PC-9 (cell line): Measurements from ENCODE around the gene PLEKHJ1.

Source experiments
- EZH2 ChIP-seq: fragments of 200-600 bp; sonication (generic); IDR thresholded peaks from 2 replicates; pipeline ENCODE4 v1.8.0; 2017; ENCODE audit warnings: antibody characterized with exemption, low read depth
- TF ChIP-seq, protein P1 (sequence below): fragments of 200-600 bp; sonication (generic); conservative IDR thresholded peaks from 2 replicates; pipeline ENCODE4 v1.6.1; 2017; ENCODE audit warnings: mixed run types, antibody characterized with exemption, mild to moderate bottlenecking, moderate library complexity

DNA sequence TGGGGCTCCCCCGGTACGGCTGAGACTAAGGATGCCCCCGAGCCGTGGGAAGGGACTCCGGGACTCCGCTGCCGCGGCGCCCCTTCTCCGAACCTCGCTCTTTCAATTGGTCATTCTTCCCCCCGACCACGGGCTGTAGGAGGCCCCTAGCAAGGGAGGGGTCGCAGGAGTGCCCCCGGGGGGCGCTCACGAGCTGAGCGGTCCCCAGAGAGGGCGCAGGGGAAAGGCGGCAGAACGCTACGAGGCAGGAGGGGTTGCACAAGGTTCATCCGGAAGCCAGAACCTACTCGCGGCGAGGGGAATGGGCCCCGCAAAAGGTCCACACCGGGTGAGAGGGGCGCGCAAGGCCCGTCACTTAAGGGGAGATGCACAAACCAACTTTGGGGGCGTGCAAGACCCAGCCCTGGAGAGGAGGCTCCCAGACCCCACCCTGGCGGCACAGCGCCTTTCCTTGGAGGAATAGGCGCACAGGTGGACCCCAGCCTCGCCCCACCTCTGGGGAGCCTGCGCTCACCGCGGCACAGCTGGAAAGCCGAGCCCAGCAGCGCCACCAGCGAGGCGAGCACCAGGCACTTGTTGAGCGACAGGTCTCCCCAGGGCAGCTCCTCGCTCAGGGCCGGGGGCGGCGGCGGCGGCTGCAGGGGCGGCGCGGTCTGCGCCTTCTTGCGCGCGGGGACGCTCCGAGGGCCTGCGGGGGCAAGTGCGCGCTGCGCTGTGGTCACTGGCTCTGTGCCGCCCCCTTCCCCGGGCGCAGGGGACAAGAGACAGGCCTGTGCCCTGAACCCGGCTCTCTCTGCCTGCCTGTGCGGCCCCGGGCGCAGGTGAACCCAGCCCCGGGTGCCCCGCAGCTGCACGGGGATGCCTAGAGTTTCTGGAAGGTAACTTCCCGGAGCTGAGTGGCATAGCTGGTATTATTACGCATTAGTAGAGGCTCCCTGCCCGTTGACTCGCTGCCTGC, 17.3 kb upstream of the PLEKHJ1 start:
- TF ChIP-seq, protein P1, sequence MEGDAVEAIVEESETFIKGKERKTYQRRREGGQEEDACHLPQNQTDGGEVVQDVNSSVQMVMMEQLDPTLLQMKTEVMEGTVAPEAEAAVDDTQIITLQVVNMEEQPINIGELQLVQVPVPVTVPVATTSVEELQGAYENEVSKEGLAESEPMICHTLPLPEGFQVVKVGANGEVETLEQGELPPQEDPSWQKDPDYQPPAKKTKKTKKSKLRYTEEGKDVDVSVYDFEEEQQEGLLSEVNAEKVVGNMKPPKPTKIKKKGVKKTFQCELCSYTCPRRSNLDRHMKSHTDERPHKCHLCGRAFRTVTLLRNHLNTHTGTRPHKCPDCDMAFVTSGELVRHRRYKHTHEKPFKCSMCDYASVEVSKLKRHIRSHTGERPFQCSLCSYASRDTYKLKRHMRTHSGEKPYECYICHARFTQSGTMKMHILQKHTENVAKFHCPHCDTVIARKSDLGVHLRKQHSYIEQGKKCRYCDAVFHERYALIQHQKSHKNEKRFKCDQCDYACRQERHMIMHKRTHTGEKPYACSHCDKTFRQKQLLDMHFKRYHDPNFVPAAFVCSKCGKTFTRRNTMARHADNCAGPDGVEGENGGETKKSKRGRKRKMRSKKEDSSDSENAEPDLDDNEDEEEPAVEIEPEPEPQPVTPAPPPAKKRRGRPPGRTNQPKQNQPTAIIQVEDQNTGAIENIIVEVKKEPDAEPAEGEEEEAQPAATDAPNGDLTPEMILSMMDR = no peak
- no peak for TF ChIP-seq EZH2
